Stimulated activated CD8-positive, alpha-beta memory T cell treated with anti-CD3 and anti-CD28 coated beads, Interleukin-7, amount 100 ng/mL, for 24 hours (primary cell): Measurements from ENCODE around the gene USPL1.
"Not testable (repeated sequence)": the region's sequence is repeated elsewhere in the genome, so short reads cannot be mapped to it uniquely, and the experiment has no call there.

Experiments
- DNase-seq: peaks from one replicate; pipeline ENCODE4 v3.0.0-alpha.2; 2020; ENCODE audit warnings: low read depth

The USPL1 gene

DNA sequence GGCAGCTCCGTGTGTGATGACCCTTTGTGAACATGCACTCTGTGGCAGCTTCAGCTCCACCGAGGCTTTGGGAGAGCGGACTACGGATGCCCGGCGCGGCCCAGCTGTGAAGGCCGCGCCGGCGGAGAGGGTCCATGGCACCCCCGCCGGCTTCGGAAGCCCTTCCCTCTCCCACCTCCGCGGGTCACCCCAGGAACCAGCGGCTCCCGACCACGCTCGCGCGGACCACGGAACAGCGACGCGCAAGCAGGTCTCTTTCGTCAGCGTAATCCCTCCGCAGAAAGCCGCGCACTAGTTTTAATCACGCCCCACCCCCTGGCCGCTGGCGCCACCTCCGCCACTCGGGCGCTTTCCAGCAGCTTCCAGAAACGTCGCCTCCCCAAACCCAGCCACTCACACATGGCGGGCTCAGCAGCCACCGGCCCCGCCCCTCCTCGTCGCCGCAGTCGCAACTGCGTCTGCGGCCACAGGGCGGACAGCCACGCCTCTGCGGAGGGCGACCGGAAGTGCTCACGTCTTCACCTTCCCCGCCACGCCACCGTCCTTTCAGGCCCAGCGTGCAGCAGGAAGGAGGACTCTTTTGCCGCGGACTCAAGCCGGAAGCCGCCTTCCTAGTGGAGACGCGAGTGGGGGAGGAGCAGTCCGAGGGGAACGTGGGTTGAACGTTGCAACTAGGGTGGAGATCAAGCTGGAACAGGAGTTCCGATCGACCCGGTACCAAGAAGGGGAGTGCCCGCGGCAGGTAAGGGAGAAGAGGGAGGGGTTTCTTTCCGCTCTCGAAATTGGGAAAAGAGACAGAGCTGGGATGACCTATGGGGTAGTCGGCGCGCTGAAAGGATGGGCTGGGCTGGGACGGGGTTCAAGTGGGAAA lies at the start of gene USPL1:
Gene USPL1, plus strand, starts transcription at position 606 of the 871 bp plus-strand sequence. CDS start 3,221 bp downstream, outside the sequence.
- peak; percentile 99 for DNase-seq

DNA sequence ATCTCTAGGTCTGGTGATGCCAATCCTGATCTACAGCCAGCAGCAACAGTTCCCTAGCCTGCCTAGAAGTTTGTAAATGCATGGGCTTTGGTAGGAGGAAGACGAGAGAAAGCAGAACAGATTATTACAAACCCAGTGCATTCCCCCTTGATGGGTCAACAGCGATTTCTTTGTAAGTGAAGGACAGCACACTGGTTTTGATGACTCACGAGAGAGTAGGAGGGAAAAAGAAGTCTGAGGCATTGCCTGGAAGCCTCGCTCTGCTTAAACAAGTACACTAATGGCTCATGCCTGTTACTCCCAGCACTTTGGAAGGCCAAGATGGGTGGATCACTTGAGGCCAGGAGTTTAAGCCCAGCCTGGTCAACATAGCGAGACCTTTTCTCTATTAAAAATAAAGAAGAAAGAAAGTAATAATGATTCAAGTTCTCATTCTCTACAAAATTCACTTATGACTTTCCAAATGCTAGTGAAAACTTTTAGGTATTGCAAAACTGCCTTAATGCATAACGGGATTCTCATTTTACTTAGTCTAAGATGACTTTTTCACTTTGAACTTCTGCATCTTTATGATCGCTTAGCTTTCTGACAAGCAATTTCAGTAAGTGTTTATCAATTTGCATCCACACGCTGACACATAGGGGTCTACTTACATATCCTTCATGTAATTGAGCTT lies 47.7 kb upstream of the USPL1 start:
- DNase-seq, result no peak

DNA sequence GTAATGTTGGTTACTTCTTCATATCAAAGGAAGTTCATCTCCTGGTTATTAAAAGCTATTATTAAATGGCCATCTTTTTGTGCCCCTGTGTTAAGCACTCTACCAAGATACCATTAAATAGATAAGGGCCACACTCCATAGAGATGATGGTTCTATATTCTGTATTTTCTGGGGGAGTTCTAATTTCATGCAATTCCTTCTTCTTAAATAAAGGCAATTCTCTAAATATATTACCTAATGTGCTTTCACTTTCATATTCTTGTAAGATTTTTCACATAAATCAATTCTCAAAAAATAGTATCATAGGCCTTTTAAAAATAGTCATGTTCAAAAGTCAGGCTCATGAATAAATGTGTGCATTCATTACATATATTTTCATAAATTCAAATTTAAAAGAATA lies 47.0 kb upstream of the USPL1 start:
- no peak for DNase-seq

DNA sequence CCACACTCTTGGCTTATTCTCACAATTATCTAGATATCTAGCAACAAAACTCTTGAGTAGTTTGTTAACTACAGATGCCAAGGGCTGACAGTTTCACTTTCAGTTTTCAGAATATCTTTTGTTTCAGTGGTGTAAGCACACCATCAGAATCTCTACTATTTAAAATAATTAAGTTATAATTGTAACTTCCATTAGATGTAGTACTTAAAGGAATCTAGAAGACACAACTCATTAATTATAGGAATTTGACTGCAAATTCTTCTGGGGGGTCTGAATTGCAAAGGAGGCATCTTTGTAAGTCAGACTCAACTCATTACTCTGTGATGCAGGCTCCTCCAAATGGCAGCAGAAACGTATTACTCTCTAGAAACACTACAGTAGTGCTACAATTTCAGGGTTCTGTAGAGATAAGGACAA lies 44.9 kb upstream of the USPL1 start:
- DNase-seq, result no peak

DNA sequence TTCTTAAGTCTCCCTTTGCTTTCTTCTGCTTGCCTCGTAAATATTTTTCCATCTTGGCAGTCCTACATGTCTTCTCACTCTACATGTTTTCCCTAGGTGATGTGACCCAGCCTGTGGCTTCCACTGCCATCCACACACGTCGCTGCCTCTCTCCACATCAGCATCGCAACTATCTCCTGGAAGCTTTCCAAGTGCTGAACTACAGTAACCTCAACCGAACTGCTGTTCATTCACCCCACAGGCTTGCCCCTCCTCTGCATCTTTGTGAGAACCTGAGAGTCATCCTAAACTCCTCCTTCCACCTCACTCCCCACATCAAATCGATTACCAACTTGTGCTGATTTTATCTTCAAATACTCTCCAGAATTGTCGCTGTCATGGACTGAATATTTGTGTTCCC lies 41.2 kb upstream of the USPL1 start:
- no peak for DNase-seq

DNA sequence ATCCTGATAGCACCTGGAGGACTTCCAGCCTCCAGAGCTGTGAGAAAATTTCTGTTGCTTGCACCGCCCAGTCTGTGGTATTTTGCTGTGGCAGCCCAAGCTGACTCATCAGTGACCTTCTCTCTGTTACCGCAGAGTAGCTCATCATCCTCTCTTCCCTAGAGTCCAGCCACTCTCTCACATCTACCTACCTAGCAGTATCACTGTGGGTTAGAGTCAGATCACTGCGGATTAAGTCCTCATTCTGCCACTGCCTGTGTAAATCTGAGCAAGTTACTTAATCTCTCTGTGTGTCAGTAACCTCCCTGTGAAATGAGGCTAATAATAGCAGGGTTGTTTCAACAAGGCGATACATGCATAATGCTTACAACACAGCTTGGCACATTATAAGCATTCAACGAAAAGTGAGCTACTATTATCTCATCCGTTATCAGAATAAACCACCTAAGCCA lies 40.3 kb upstream of the USPL1 start:
- DNase-seq, result no peak

DNA sequence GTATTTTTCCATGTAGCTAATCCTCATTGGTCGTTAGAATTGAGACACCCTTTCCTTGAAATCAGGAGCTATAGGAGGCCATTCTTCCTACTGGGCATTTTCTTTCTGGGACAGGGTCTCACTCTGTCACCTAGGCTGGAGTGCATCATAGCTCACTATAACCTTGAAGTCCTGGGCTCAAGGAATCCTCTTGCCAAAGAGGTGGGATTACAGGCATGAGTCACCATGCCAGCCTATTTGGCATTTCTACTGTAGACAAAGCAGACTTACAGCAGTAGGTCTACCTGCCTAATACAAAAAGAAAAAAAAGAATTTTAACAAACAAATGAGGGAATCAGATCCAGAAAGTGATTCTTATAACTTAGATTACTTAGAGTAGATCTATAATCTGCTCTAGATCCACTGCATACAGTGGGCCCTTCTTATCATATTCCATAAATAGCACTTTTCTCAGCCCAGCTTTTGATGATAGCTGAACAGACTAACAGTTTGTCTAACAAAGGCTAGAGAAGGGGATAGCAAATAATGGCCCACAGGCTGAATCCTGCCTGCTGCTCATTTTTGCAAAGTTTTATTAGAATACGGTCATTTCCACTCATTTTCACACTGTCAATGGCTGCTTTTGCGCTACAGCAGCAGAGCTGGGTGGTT lies 36.7 kb upstream of the USPL1 start:
- no peak for DNase-seq

DNA sequence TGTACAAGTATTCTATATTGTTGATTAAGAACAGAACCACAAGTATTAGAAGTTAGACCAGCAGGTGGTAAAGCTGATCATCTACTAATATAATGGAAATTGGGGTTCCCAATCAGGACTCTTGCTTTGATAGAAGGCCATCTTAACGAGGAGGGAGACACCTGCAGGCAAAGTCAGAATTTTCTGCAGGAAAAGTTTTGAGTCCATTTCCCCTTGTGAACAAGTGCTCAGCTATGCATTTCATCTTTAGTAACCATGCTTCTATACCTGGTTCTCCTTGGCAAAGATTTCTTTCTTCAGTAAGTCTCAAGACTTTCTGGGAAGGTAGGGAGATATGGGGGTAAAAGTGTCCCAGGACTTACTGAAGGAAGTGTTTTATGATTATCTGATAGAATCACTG lies 36.1 kb upstream of the USPL1 start:
- no peak for DNase-seq

DNA sequence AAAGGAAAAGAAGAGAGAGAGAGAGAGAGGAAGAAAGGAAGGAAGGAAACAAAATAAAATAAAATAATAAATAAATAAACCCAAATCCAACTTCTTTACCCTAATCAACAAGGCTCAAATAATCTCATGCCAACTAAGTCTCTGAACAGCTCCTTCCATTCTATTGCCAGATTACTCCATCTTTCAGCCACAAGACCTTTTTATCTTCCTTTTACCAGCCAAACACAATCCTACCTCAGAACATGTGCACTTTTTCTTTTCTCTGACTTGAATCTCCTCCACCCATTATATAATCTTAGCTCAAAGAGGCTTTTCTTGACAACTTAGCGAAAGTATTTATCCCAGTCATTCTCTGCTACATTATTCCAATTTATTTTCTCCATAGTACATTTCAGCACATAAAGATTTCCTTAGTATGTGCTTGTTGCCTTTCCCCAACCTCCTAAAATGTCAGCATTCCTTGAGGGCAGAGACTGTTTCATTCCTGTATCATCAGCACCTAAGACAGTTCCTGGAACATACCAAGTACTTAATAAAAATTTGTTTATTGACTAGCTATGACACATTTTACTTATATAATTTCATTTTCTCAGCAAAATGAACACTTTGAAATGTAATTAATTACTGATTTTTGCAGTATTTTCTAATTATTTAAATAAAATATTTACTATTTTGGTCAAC lies 33.5 kb upstream of the USPL1 start:
- DNase-seq, result no peak

DNA sequence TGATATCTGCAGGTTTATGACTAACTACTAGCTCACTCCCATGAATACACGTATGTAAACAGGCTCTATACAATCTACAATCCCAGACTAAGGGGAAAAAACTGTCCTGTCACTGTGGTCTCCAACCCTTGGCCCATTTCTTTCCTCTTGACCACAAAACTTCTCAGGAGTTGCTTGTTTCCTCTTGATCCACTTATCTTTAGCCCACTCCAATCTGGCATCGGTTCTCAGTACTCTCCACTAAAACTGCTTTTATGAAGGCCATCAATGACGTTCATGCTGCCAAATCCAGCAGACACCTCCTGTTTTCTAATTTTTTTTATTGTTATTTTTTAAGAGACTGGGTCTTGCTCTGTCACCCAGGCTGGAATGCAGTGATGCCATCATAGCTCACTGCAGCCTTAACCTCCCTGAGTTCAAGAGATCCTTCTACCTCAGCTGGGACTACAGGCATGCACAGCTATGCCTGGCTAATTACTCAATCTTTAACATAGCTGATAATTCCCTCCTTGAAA lies 31.9 kb upstream of the USPL1 start:
- no peak for DNase-seq

DNA sequence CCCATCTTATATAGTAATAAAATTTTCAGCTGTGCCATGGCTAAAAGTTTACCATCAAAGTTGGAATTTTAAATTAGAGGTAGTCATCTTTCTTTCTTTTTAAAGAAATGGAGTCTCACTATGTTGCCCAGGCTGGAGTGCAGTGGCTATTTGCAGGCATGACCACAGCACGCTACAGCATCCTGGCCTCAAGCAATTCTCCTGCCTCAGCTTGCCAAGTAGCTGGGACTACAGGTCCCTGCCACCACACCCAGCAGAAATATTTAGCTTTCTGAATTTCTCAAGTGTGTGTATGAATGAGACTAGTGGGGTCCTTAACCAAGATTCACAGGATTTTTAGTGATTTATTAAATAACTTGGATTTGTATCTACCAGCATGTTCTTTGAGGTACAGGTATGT lies 30.5 kb upstream of the USPL1 start:
- no peak for DNase-seq

DNA sequence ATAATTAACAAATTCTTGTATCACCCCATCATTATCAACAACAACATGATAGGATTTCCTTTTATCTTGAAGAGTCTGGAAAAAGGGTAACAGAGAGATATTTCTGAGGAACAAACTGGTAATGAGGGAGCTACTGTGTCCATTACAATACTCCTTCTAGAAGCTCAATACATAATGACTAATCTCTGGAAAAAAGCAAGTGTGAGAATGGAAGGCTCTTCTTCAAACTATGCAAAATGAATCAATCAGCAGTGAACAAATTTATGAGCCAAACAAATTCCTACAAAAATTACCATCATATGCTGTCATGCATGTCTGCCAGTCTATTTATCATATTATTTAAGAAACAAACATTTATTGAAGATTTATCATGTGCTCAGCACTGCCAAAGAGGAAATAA lies 30.0 kb upstream of the USPL1 start:
- DNase-seq, result no peak

DNA sequence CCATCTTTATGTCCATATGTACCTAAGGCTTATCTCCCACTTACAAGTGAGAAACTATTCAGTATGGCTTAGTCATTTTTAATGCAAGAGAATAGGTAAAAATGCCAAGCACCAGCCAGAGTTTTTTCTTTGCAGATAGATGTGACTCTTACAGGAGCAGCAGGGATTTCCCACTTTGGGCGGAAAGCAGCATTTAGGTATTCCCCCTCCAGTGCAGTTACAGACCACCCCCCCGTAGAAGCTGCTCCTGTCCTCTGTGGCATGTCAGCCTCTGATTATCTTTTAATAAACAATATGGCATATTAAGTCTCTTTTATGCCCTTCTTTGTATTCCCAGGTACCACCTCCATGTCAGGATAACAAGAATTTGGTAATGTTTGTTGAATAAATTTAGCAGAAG lies 24.7 kb upstream of the USPL1 start:
- DNase-seq, result no peak

DNA sequence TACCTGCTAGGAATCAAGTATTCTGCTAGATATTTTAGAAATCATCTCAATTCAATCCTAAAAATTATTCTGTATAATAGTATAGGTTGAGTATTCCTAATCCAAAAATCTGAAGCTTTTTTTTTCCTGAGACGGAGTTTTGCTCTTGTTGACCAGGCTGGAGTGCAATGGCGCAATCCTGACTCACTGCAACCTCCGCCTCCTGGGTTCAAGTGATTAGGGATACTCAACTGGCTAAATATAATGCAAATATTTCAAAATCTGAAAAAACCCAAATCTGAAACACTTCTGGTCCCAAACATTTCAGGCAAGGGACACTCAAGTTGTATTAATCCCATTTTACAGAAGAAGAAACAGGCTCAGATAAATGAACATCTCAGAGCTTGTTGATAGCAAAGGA lies 17.2 kb upstream of the USPL1 start:
- no peak for DNase-seq

DNA sequence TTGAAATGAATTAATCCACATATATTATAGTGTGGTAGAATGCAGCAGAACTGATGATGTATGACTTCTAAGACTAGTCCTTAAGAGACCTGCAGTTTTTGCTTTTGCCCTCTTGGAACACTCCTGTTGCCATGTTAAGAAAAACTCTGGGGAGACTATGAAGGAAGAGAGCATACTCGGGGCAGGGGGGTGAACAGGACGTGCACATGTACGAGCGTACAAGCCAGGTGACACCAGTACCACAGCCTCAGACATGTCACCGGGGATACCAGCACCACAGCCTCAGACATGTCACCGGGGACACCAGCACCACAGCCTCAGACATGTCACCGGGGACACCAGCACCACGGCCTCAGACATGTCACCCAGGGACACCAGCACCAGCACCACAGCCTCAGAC lies 15.9 kb upstream of the USPL1 start:
- DNase-seq, result no peak

DNA sequence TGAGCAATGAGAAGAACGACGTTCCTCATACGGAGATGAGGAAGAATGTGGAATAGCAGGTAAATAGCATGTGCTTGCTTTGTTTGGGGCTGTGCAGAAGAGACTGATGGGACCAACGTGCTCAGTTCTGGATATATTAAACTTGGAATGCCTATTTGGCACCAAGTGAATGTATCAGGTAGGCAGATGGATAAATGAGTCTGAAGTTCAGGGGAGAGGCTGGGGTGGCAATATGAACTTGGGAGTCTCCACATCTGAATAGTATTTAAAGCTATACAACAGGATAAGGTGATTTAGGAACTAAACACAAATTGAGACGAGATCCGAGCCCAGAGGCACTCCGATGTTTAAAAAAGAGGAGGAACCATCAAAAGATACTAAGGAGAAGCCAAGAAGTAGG lies 12.7 kb upstream of the USPL1 start:
- DNase-seq, result no peak

DNA sequence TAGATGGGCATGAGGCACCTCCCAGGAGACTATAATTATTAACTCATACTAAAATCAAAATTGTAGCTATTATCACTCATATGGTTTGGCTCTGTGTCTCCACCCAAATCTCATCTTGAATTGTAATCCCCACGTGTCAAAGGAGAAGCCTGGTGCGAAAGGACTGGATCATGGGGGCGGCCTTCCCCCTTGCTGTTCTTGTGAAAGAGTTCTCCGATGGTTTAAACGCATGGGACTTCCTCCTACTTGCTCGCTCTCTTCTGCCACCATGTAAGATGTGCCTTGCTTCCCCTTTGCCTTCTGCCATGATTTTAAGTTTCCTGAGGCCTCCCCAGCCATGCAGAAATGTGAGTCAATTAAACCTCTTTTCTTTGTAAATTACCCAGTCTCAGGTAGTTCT lies 10.5 kb upstream of the USPL1 start:
- DNase-seq, result not testable (repeated sequence)

DNA sequence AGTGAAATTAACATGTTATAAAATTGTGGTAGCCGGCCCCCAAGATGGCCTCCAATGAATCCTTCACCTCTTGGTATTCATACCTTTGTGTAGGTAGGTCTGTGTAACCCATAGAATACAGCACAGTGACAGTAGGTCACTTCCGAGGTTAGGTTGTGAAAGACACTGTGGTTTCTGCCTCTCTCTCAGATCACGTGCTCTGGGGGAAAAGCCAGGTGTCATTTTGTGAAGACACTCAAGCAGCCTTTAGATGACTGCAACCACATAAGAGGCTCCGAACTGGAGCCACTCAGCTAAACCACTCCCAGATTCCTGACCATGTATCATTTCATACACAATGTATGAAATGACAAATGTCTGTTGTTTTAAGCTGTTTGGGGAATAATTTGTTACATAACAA lies 9.8 kb upstream of the USPL1 start:
- DNase-seq, result peak; percentile 17

DNA sequence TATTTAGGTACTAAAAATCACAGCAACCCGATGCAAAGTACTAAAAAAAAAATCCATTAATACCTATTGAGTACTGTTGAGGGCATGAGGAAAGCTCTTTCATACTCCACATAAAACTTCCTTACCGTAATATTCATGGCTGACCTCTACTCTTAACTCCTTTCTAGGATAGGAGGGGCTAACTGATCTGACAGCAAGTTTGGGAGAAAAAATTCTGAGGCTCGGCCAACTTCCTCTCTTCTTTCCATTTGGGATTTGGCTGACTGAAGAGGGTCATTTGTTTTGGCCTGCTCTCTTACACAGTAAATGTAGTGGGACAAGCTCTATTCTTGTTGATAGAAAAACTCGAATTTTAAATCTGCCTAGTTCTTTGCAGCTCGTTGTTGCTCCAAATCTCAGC lies 9.4 kb upstream of the USPL1 start:
- DNase-seq, result no peak

DNA sequence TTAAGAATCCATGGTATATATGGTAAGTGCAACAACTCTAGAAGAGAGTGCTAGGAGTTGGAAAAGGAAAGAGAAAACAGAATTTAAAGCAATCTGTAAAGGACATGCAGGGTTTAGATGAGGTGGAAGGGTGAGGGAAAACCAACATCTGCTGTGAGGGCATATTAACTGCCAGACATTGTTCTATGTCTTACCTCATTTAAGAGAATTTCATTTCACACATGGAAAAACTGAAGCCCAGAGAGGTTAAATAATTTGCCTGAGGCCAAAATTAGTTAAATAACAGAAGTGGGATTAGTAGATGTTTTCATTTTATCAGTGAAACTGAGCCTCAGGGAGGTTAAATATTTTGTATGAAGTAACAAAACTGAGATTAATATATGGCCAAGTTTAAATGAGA lies 7.4 kb upstream of the USPL1 start:
- no peak for DNase-seq

DNA sequence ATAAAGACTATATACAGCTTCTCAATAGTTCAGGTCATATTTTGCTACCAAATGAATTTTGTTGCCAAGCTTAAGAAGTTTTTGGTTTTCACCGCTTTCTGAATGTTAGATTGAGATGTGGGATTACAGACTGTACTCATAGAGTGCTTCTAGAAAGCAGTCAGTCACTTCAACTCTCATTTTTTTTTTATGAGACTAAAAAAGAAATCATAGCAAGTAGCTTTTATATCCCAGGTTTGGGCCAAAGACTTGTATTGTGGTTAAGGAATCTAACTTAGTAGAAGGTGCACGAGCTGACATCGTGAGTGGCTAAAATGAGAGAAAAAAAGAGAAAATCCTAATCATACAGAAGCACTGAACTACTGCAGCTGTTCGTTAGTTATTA lies 2.2 kb upstream of the USPL1 start:
- no peak for DNase-seq

DNA sequence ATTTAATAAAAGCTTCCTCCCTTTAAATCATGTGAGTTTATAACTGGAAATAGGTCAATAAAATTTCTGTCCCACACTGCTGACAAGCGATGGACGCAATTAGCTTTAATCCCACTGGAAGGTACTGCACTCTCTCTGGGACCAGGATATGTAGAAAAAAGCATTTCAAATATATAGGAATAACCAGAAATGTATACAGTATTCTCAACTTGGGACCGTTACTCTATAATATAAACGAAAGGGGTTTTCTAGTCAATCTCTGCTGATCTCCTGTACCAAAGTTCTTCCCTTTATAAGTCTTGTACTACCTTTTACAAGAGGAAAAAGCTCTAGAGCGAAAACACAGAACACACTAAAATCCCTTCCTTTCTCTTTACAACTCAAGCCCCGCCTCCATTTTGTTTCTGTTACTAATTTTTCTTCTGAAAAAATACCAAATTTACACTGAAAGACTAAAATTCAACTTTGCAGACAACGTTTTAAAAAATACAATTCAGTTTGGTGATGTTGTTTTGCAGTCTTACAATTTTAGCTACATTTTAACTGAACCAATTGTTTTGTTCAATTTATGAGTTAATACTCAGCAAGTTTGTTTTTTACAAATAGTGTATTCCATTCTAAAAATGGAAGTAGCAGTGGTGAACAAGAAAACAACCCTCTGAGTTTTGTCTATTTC lies 1.7 kb upstream of the USPL1 start:
- DNase-seq, result no peak
